Endothelial cell of umbilical vein (primary cell): ENCODE measurements around the gene CCSER1. TPM values are rescaled to one million over a fixed set of nuclear protein-coding genes. Genes with fewer than 3 reads are reported as not detected.

Experiments
- BruUV-seq: library from RNA; stranded (reverse); fragments of 400-500 nt; replicated peaks from 2 replicates; lab custom pipeline; 2021; lab: Mats Ljungman, UMichigan
- CTCF ChIA-PET: fragments of 300-600, 350-600 bp; sonication (Branson Sonifier 250); formaldehyde crosslinking; loops from one replicate; lab custom pipeline; 2021; ENCODE audit warnings: antibody characterized with exemption, inconsistent platforms; lab: Charles Lee
- POLR2A ChIA-PET: fragments of 300-600, 350-600 bp; sonication (Branson Sonifier 250); formaldehyde crosslinking; loops from one replicate; lab custom pipeline; 2021; ENCODE audit warnings: antibody characterized with exemption, inconsistent platforms; lab: Charles Lee
- DNase-seq: peaks from one replicate; pipeline ENCODE4 v3.0.0-alpha.2; 2011; ENCODE audit warnings: low read depth, low spot score
- FAIRE-seq: peaks from 2 replicates; lab custom pipeline; 2011; peaks lifted over from hg19 to GRCh38; lab: Jason Lieb, UNC
- H2AFZ ChIP-seq: 2 replicates; pipeline ENCODE4 v1.6.0; 2012; ENCODE audit warnings: low read depth, low read length, control low read depth, inconsistent platforms
- H3K27ac ChIP-seq: 2 replicates; pipeline ENCODE4 v1.5.1; 2011; ENCODE audit warnings: low read depth, mild to moderate bottlenecking, control low read depth, low read length, moderate library complexity; ENCODE audit not compliant: insufficient read depth
- H3K27me3 ChIP-seq, 2 experiments: 2 replicates each; pipeline versions ENCODE4 v1.6.0 to v1.6.1; 2011; ENCODE audit warnings: low read length in 2 of 2, mixed read lengths in 1 of 2; ENCODE audit not compliant: control insufficient read depth in 2 of 2, insufficient read depth in 2 of 2
- H3K36me3 ChIP-seq, 2 experiments: 2 replicates in 1 of 2; 3 replicates in 1 of 2; pipeline ENCODE4 v1.5.1; 2011; ENCODE audit warnings: low read length in 2 of 2, mild to moderate bottlenecking in 1 of 2, moderate library complexity in 1 of 2; ENCODE audit not compliant: control insufficient read depth in 2 of 2, insufficient read depth in 2 of 2; ENCODE audit errors: extremely low read depth in 1 of 2
- H3K4me1 ChIP-seq: 3 replicates; pipeline ENCODE4 v1.5.1; 2011; ENCODE audit warnings: mild to moderate bottlenecking, low read length; ENCODE audit not compliant: control insufficient read depth, insufficient read depth; ENCODE audit errors: extremely low read depth
- H3K4me2 ChIP-seq: 2 replicates; pipeline ENCODE4 v1.6.1; 2011; ENCODE audit warnings: low read length, control low read depth, mixed read lengths; ENCODE audit not compliant: insufficient read depth
- H3K4me3 ChIP-seq, 3 experiments: fragments of 200-600 bp in 1 of 3; sonication (generic), shearing (Covaris generic) in 1 of 3; replicated peaks in 1 of 3; 2 replicates each; pipeline ENCODE4 v1.5.1; 2011 to 2016; ENCODE audit warnings: control low read depth in 3 of 3, low read length in 3 of 3, mild to moderate bottlenecking in 2 of 3, inconsistent platforms in 1 of 3, low read depth in 1 of 3, moderate library complexity in 1 of 3; ENCODE audit not compliant: insufficient read depth in 1 of 3
- H3K79me2 ChIP-seq: 2 replicates; pipeline ENCODE4 v1.6.0; 2012; ENCODE audit warnings: low read length, inconsistent platforms; ENCODE audit not compliant: control insufficient read depth, insufficient read depth
- H3K9ac ChIP-seq: replicated peaks from 2 replicates; pipeline ENCODE3; 2011; ENCODE audit warnings: low read length, control low read depth; ENCODE audit not compliant: insufficient read depth; ENCODE audit errors: extremely low read depth
- H3K9me1 ChIP-seq: replicated peaks from 3 replicates; pipeline ENCODE4 v1.6.0; 2011; ENCODE audit warnings: mild to moderate bottlenecking, low read length; ENCODE audit not compliant: control insufficient read depth, insufficient read depth; ENCODE audit errors: extremely low read depth
- H3K9me3 ChIP-seq: replicated peaks from 2 replicates; pipeline ENCODE4 v1.5.1; 2012; ENCODE audit warnings: low read length, inconsistent platforms; ENCODE audit not compliant: control insufficient read depth, insufficient read depth
- H4K20me1 ChIP-seq: replicated peaks from 2 replicates; pipeline ENCODE3; 2011; ENCODE audit warnings: mild to moderate bottlenecking, low read length; ENCODE audit not compliant: control insufficient read depth, insufficient read depth; ENCODE audit errors: extremely low read depth
- JUN ChIP-seq: IDR thresholded peaks from 2 replicates; pipeline ENCODE4 v1.6.1; 2011; ENCODE audit warnings: borderline replicate concordance, low read depth; ENCODE audit not compliant: insufficient read length, insufficient read depth
- MYC ChIP-seq: IDR thresholded peaks from one replicate; pipeline ENCODE4 v1.6.1; 2011; ENCODE audit warnings: mild to moderate bottlenecking, low read depth, low read length
- POLR2A ChIP-seq: IDR thresholded peaks from 2 replicates; pipeline ENCODE4 v1.6.1; 2012; ENCODE audit warnings: low read depth, mild to moderate bottlenecking, control low read depth, low read length
- dilution Hi-C: fragments of 300-500 bp; cut with MboI; formaldehyde crosslinking; loops from one replicate; pipeline ENCODE4 v1.15.0; 2019; ENCODE audit warnings: low sequenced_read_pairs; ENCODE audit not compliant: extremely low pct_ligation_motif_present
- intact Hi-C: fragments of 100-400 bp; cut with micrococcal nuclease; formaldehyde crosslinking; loops from one replicate; pipeline ENCODE4 v1.10.0; 2022
- polyA plus RNA-seq, 4 experiments: library from polyadenylated mRNA; depleted of rRNA in 3 of 4; stranded (reverse) in 3 of 4; unstranded in 1 of 4; fragments of >200 nt; gene quantifications; 2 replicates each; pipeline versions ENCODE4 v1.2.1 to v1.2.3, GENCODE V29; 2011 to 2012; ENCODE audit warnings: missing spikeins in 1 of 4
- total RNA-seq: library from RNA; stranded (reverse); gene quantifications from 2 replicates; pipeline ENCODE4 v1.2.3, GENCODE V29; 2021
- TF ChIP-seq, protein P1 (sequence below), 2 donors: IDR thresholded peaks; 1 replicate in 1 of 2; 2 replicates in 1 of 2; pipeline ENCODE4 v1.5.1; 2011; ENCODE audit warnings: low read length in 2 of 2, mild to moderate bottlenecking in 2 of 2, moderate library complexity in 2 of 2, control low read depth in 1 of 2, inconsistent platforms in 1 of 2, low read depth in 1 of 2; ENCODE audit not compliant: insufficient read depth in 1 of 2; ENCODE audit errors: extremely low read depth in 1 of 2
- TF ChIP-seq, protein P2 (sequence below): IDR thresholded peaks from 2 replicates; pipeline ENCODE4 v1.6.1; 2011; ENCODE audit not compliant: insufficient read depth, insufficient read length

CCSER1 gene
- total and polyA plus RNA-seq, 2 donors (not counting 3 experiments of a cell fraction or from before 2014, with no cell fraction given): 0.11 to 1.8 TPM

DNA sequence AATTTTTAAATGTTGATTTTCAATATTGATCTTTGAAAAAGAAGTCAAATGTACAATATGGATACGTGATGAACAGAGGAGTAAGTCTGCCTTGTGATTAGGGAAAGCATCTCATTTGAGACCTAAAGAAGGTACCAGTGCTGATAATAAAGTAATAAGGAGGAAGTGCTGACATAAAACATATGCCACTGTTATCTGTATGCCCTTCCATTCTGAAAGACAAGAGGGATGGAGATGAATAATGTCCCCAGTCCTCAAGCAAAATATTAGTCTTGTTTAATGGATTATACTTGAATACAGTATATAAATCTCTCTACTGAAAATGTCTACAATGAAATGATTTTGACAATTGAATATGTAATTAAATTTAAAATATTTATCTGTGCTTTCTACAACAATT is 58.2 kb downstream of the CCSER1 start:
- intact Hi-C loops (no loop called here), dilution Hi-C loops (no loop called here)
- BruUV-seq: no TSS peak
- no peaks in the 10 kb centered on the region for H3K79me2 ChIP-seq
- H3K36me3 ChIP-seq: no peaks in the 10 kb centered on the region
- TF ChIP-seq POLR2A: no peak
- no peaks in the 10 kb centered on the region for H3K27me3 ChIP-seq
- H4K20me1 ChIP-seq: no peaks in the 10 kb centered on the region
- no peak overlapping the region for H3K9ac ChIP-seq
- no peak overlapping the region for H3K4me2 ChIP-seq
- no peaks in the 10 kb centered on the region for H3K9me3 ChIP-seq
- H3K4me1 ChIP-seq: no peaks in the 10 kb centered on the region
- H3K4me3 ChIP-seq: no peak overlapping the region
- H3K27ac ChIP-seq: no peak overlapping the region
- H2AFZ ChIP-seq: no peak overlapping the region
- FAIRE-seq: no peak
- CTCF ChIA-PET: no interaction called here
- POLR2A ChIA-PET: no interaction called here
- DNase-seq: no peak
- no peaks in the 10 kb centered on the region for H3K9me1 ChIP-seq

GRCh38 chr4:90186229-90186628 is 59.0 kb downstream of the CCSER1 start:
- POLR2A ChIA-PET: no interaction called here
- dilution Hi-C loops (no loop called here), intact Hi-C loops (no loop called here)
- H3K9me1 ChIP-seq: no peaks in the 10 kb centered on the region
- H4K20me1 ChIP-seq: no peaks in the 10 kb centered on the region
- no peaks in the 10 kb centered on the region for H3K9me3 ChIP-seq
- H3K79me2 ChIP-seq: no peaks in the 10 kb centered on the region
- CTCF ChIA-PET: no interaction called here
- TF ChIP-seq, protein P1, sequence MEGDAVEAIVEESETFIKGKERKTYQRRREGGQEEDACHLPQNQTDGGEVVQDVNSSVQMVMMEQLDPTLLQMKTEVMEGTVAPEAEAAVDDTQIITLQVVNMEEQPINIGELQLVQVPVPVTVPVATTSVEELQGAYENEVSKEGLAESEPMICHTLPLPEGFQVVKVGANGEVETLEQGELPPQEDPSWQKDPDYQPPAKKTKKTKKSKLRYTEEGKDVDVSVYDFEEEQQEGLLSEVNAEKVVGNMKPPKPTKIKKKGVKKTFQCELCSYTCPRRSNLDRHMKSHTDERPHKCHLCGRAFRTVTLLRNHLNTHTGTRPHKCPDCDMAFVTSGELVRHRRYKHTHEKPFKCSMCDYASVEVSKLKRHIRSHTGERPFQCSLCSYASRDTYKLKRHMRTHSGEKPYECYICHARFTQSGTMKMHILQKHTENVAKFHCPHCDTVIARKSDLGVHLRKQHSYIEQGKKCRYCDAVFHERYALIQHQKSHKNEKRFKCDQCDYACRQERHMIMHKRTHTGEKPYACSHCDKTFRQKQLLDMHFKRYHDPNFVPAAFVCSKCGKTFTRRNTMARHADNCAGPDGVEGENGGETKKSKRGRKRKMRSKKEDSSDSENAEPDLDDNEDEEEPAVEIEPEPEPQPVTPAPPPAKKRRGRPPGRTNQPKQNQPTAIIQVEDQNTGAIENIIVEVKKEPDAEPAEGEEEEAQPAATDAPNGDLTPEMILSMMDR (IDR thresholded peaks at IDR 0.05; ENCODE audit: extremely low read depth in 1 of 2, insufficient read depth in 1 of 2, low read depth in 1 of 2, low read length in 2 of 2): no peak
- TF ChIP-seq, protein P2, sequence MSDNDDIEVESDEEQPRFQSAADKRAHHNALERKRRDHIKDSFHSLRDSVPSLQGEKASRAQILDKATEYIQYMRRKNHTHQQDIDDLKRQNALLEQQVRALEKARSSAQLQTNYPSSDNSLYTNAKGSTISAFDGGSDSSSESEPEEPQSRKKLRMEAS: no peak
- TF ChIP-seq JUN (no peak), POLR2A (no peak), MYC (no peak)
- H3K4me1 ChIP-seq: no peaks in the 10 kb centered on the region
- FAIRE-seq: no peak
- no peak overlapping the region for H3K27ac ChIP-seq
- no peak overlapping the region for H3K9ac ChIP-seq
- H3K4me2 ChIP-seq: no peak overlapping the region
- H3K36me3 ChIP-seq: no peaks in the 10 kb centered on the region
- H2AFZ ChIP-seq: no peak overlapping the region
- no TSS peak for BruUV-seq
- H3K27me3 ChIP-seq: no peaks in the 10 kb centered on the region
- no peak for DNase-seq
- H3K4me3 ChIP-seq: no peak overlapping the region
